Keratinocyte (primary cell): ENCODE results near the gene FOXK1. TPM values are rescaled to one million over a fixed set of nuclear protein-coding genes. Genes with fewer than 3 reads are reported as not detected.

ENCODE experiments used
- DNase-seq: peaks from one replicate; pipeline ENCODE4 v3.0.0-alpha.2; 2011; ENCODE audit warnings: low read depth, missing footprints, low spot score
- FAIRE-seq: peaks from 2 replicates; lab custom pipeline; 2011; peaks lifted over from hg19 to GRCh38; lab: Jason Lieb, UNC
- H2AFZ ChIP-seq: 2 replicates; pipeline ENCODE4 v1.6.0; 2012; ENCODE audit warnings: low read length, control low read depth, inconsistent platforms; ENCODE audit not compliant: control insufficient read depth
- H3K27ac ChIP-seq: 2 replicates; pipeline ENCODE4 v1.5.1; 2011; ENCODE audit warnings: low read length; ENCODE audit not compliant: control insufficient read depth, insufficient read depth
- H3K27me3 ChIP-seq: 3 replicates; pipeline ENCODE4 v1.6.0; 2011; ENCODE audit warnings: low read length; ENCODE audit not compliant: control insufficient read depth, insufficient read depth; ENCODE audit errors: extremely low read depth
- H3K36me3 ChIP-seq, 2 experiments: 2 replicates in 1 of 2; 3 replicates in 1 of 2; pipeline ENCODE4 v1.5.1; 2011; ENCODE audit warnings: low read length in 2 of 2, mild to moderate bottlenecking in 1 of 2; ENCODE audit not compliant: control insufficient read depth in 2 of 2, insufficient read depth in 2 of 2; ENCODE audit errors: extremely low read depth in 1 of 2
- H3K4me1 ChIP-seq: 3 replicates; pipeline ENCODE4 v1.5.1; 2011; ENCODE audit warnings: low read length; ENCODE audit not compliant: control insufficient read depth, insufficient read depth; ENCODE audit errors: extremely low read depth
- H3K4me2 ChIP-seq: 3 replicates; pipeline ENCODE4 v1.6.0; 2011; ENCODE audit warnings: low read depth, low read length; ENCODE audit not compliant: control insufficient read depth, insufficient read depth; ENCODE audit errors: extremely low read depth
- H3K4me3 ChIP-seq, 3 experiments: fragments of 200-600 bp in 1 of 3; sonication (generic) in 1 of 3; 2 replicates in 2 of 3; 3 replicates in 1 of 3; pipeline ENCODE4 v1.5.1; 2011 to 2016; ENCODE audit warnings: low read length in 3 of 3, mild to moderate bottlenecking in 3 of 3, control low read depth in 2 of 3, inconsistent platforms in 1 of 3, low read depth in 1 of 3, mixed read lengths in 1 of 3, mixed run types in 1 of 3, moderate library complexity in 1 of 3; ENCODE audit not compliant: control insufficient read depth in 2 of 3, insufficient read depth in 2 of 3; ENCODE audit errors: extremely low read depth in 1 of 3
- H3K79me2 ChIP-seq: 2 replicates; pipeline ENCODE4 v1.6.0; 2012; ENCODE audit warnings: low read length; ENCODE audit not compliant: control insufficient read depth, insufficient read depth
- H3K9ac ChIP-seq: 3 replicates; pipeline ENCODE4 v1.6.0; 2011; ENCODE audit warnings: low read length; ENCODE audit not compliant: control insufficient read depth, insufficient read depth; ENCODE audit errors: extremely low read depth
- H3K9me1 ChIP-seq: 3 replicates; pipeline ENCODE4 v1.6.0; 2011; ENCODE audit warnings: low read length; ENCODE audit not compliant: control insufficient read depth, insufficient read depth; ENCODE audit errors: extremely low read depth
- H3K9me3 ChIP-seq: 2 replicates; pipeline ENCODE4 v1.5.1; 2012; ENCODE audit warnings: low read depth, low read length; ENCODE audit not compliant: control insufficient read depth
- H4K20me1 ChIP-seq: 3 replicates; pipeline ENCODE4 v1.6.0; 2011; ENCODE audit warnings: low read length; ENCODE audit not compliant: control insufficient read depth, insufficient read depth; ENCODE audit errors: extremely low read depth
- CTCF ChIP-seq, 3 experiments: IDR thresholded peaks in 1 of 3; conservative IDR thresholded peaks in 1 of 3; optimal IDR thresholded peaks in 1 of 3; 2 replicates in 2 of 3; 3 replicates in 1 of 3; pipeline versions ENCODE3 to v1.5.1; 2011; ENCODE audit warnings: low read length in 3 of 3, mild to moderate bottlenecking in 3 of 3, moderate library complexity in 2 of 3, control low read depth in 1 of 3, inconsistent platforms in 1 of 3; ENCODE audit not compliant: insufficient read depth in 2 of 3; ENCODE audit errors: extremely low read depth in 1 of 3
- EZH2 ChIP-seq: IDR thresholded peaks from one replicate; pipeline ENCODE4 v1.6.1; 2012; ENCODE audit warnings: inconsistent platforms, mild to moderate bottlenecking, low read length, moderate library complexity
- dilution Hi-C: fragments of 300-500 bp; cut with MboI; formaldehyde crosslinking; loops from one replicate; pipeline ENCODE4 v1.7.0; 2020; ENCODE audit warnings: low sequenced_read_pairs; ENCODE audit not compliant: extremely low pct_ligation_motif_present
- polyA plus RNA-seq, 5 experiments: library from polyadenylated mRNA; depleted of rRNA in 3 of 5; stranded (reverse) in 3 of 5; stranded (forward) in 1 of 5; unstranded in 1 of 5; fragments of >200 nt; gene quantifications; 1 replicate in 1 of 5; 2 replicates in 3 of 5; 3 replicates in 1 of 5; pipeline versions ENCODE4 v1.2.1 to v1.2.3, GENCODE V29; 2011 to 2012; ENCODE audit warnings: missing spikeins in 2 of 5, low read depth in 1 of 5, low replicate concordance in 1 of 5

The FOXK1 gene
- polyA plus RNA-seq, 1 donor (not counting 4 experiments of a cell fraction or from before 2014, with no cell fraction given), result 4.4 TPM

GRCh38 chr7:4785371-4785770 lies 103.3 kb downstream of the FOXK1 start:
- Histone ChIP-seq H2AFZ (no peak overlapping the region), H4K20me1 (no peaks in the 10 kb centered on the region), H3K27me3 (no peaks in the 10 kb centered on the region), H3K4me2 (no peak overlapping the region), H3K9ac (no peak overlapping the region), H3K36me3 (peaks cover 24 to 48% of the 10 kb centered on the region in 2 experiments), H3K27ac (no peak overlapping the region), H3K9me3 (no peaks in the 10 kb centered on the region), H3K4me1 (no peaks in the 10 kb centered on the region), H3K9me1 (no peaks in the 10 kb centered on the region), H3K79me2 (peaks cover 2% of the 10 kb centered on the region), H3K4me3 (no peak overlapping the region)
- dilution Hi-C loops, result no loop called here
- DNase-seq (no peak), FAIRE-seq (no peak)
- TF ChIP-seq CTCF (optimal IDR thresholded peaks at IDR 0.05 in 1 of 3, IDR thresholded peaks at IDR 0.05 in 1 of 3, conservative IDR thresholded peaks at IDR 0.05 in 1 of 3; ENCODE audit: extremely low read depth in 1 of 3, insufficient read depth in 2 of 3, low read length in 3 of 3) (no peak), EZH2 (no peak)

GRCh38 chr7:4786015-4786414 lies 103.9 kb downstream of the FOXK1 start:
- H3K9me3 ChIP-seq, result no peaks in the 10 kb centered on the region
- no peaks in the 10 kb centered on the region for H3K9me1 ChIP-seq
- H3K9ac ChIP-seq, result no peak overlapping the region
- no peaks in the 10 kb centered on the region for H4K20me1 ChIP-seq
- no peak overlapping the region for H3K4me2 ChIP-seq
- H3K4me1 ChIP-seq, result no peaks in the 10 kb centered on the region
- TF ChIP-seq EZH2 (no peak), CTCF (optimal IDR thresholded peaks at IDR 0.05 in 1 of 3, IDR thresholded peaks at IDR 0.05 in 1 of 3, conservative IDR thresholded peaks at IDR 0.05 in 1 of 3; ENCODE audit: extremely low read depth in 1 of 3, insufficient read depth in 2 of 3, low read length in 3 of 3) (no peak)
- H3K79me2 ChIP-seq, result peaks cover 2% of the 10 kb centered on the region
- no peak overlapping the region for H2AFZ ChIP-seq
- H3K27ac ChIP-seq, result no peak overlapping the region
- H3K27me3 ChIP-seq, result no peaks in the 10 kb centered on the region
- dilution Hi-C loops, result no loop called here
- DNase-seq (no peak), FAIRE-seq (no peak)
- peaks cover 27 to 52% of the 10 kb centered on the region in 2 experiments for H3K36me3 ChIP-seq
- no peak overlapping the region for H3K4me3 ChIP-seq
